Natural killer cell (primary cell): ENCODE measurements around the gene SLC12A7. TPM values are rescaled to one million over a fixed set of nuclear protein-coding genes. Genes with fewer than 3 reads are reported as not detected.
A peak's percentile ranks its signal among the peaks of the same experiment; 100 is the strongest.

ENCODE experiments used
- ATAC-seq, 3 donors: fragments of 150-1000 bp in 2 of 3; fragments of 200-7000 bp in 1 of 3; cut with Tn5 transposase; 1 replicate in 1 of 3; 2 replicates in 2 of 3; pipeline ENCODE4 v1.10.0; 2021; ENCODE audit warnings: mild to moderate bottlenecking in 2 of 3, moderate library complexity in 2 of 3
- DNase-seq, 2 donors: peaks; one replicate each; pipeline versions ENCODE4 v3.0.0 to v3.0.0-alpha.2; 2013 to 2021; ENCODE audit warnings: mixed read lengths in 1 of 2
- H3K27ac ChIP-seq: one replicate; pipeline ENCODE4 v1.5.1; 2013; ENCODE audit warnings: mild to moderate bottlenecking, low read length
- H3K27me3 ChIP-seq: one replicate; pipeline ENCODE4 v1.6.1; 2013; ENCODE audit warnings: low read length; ENCODE audit not compliant: control insufficient read depth, insufficient read depth
- H3K36me3 ChIP-seq: one replicate; pipeline ENCODE4 v1.6.1; 2013; ENCODE audit warnings: low read length; ENCODE audit not compliant: control insufficient read depth, insufficient read depth
- H3K4me1 ChIP-seq: one replicate; pipeline ENCODE4 v1.6.1; 2013; ENCODE audit warnings: low read length; ENCODE audit not compliant: control insufficient read depth, insufficient read depth
- H3K4me3 ChIP-seq: one replicate; pipeline ENCODE4 v1.5.1; 2013; ENCODE audit warnings: low read length
- H3K9me3 ChIP-seq: one replicate; pipeline ENCODE4 v1.6.1; 2013; ENCODE audit warnings: low read length; ENCODE audit not compliant: control insufficient read depth, insufficient read depth
- H3K27ac Mint-ChIP-seq, 2 donors: one replicate each; pipeline ENCODE4 v1.8.0; 2022; ENCODE audit warnings: mild to moderate bottlenecking in 2 of 2, mixed read lengths in 2 of 2, moderate library complexity in 1 of 2
- H3K27me3 Mint-ChIP-seq, 2 donors: one replicate each; pipeline ENCODE4 v1.8.0; 2022; ENCODE audit warnings: low read depth in 2 of 2, mixed read lengths in 2 of 2
- H3K36me3 Mint-ChIP-seq: one replicate; pipeline ENCODE4 v1.8.0; 2022; ENCODE audit warnings: mixed read lengths
- H3K4me1 Mint-ChIP-seq, 2 donors: one replicate each; pipeline ENCODE4 v1.8.0; 2022; ENCODE audit warnings: mixed read lengths in 2 of 2
- H3K4me3 Mint-ChIP-seq: one replicate; pipeline ENCODE4 v1.8.0; 2022; ENCODE audit warnings: mild to moderate bottlenecking, moderate library complexity, mixed read lengths
- H3K9me3 Mint-ChIP-seq, 2 donors: one replicate each; pipeline ENCODE4 v1.8.0; 2022; ENCODE audit warnings: mixed read lengths in 2 of 2
- WGBS: methylation state at CpG from one replicate; pipeline ENCODE4 v1.1.7; 2013; ENCODE audit warnings: missing lambda C conversion rate; ENCODE audit not compliant: insufficient coverage; 5-methylcytosine and 5-hydroxymethylcytosine counted together
- intact Hi-C: fragments of 100-400 bp; cut with micrococcal nuclease; formaldehyde crosslinking; loops from one replicate; pipeline ENCODE4 v1.14.2; 2022
- total RNA-seq, 4 donors: library from RNA; stranded (reverse); fragments of 120-200 nt in 1 of 4; gene quantifications; one replicate each; pipeline versions ENCODE4 v1.2.3 to v1.2.4, GENCODE V29; 2013 to 2022
- TF ChIP-seq, protein P1 (sequence below): fragments of 200-600 bp; IDR thresholded peaks from one replicate; pipeline ENCODE4 v1.8.0; 2022; ENCODE audit warnings: antibody characterized with exemption

SLC12A7 gene
- total RNA-seq, 3 donors from 2014 or later (not counting 1 experiment from before 2014, with no cell fraction given) = 53.2 to 92.5 (median 81.3) TPM

DNA sequence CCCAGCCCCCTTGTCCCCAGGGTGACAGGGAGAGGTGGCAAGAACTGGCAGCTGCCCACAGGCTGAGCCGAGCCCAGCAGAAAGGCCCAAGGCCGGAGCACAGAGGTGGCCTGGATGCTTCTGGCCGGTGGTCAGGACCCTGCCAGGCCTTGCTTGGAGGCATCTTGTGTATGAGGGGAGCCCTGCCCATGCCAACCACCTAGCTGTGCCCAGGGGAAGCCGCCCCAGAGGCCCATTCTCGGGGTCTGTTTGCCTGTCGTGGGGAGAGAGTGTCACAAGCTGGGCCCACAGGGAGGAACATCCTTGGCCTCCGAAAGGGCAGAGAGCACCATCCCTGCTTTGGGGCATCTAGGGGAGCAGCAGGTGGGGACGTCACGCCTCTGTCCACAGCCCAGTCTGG, 93.3 kb downstream of the SLC12A7 start:
- intact Hi-C loops = no loop called here
- Histone ChIP-seq H3K36me3 (no peaks in the 10 kb centered on the region), H3K4me1 (no peaks in the 10 kb centered on the region), H3K27me3 (no peaks in the 10 kb centered on the region), H3K4me3 (no peak overlapping the region), H3K9me3 (no peaks in the 10 kb centered on the region), H3K27ac (no peak overlapping the region)
- TF ChIP-seq, protein P1, sequence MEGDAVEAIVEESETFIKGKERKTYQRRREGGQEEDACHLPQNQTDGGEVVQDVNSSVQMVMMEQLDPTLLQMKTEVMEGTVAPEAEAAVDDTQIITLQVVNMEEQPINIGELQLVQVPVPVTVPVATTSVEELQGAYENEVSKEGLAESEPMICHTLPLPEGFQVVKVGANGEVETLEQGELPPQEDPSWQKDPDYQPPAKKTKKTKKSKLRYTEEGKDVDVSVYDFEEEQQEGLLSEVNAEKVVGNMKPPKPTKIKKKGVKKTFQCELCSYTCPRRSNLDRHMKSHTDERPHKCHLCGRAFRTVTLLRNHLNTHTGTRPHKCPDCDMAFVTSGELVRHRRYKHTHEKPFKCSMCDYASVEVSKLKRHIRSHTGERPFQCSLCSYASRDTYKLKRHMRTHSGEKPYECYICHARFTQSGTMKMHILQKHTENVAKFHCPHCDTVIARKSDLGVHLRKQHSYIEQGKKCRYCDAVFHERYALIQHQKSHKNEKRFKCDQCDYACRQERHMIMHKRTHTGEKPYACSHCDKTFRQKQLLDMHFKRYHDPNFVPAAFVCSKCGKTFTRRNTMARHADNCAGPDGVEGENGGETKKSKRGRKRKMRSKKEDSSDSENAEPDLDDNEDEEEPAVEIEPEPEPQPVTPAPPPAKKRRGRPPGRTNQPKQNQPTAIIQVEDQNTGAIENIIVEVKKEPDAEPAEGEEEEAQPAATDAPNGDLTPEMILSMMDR = no peak
- no peaks in the 10 kb centered on the region for H3K9me3 Mint-ChIP-seq
- no peaks in the 10 kb centered on the region for H3K4me1 Mint-ChIP-seq
- no peak overlapping the region for H3K4me3 Mint-ChIP-seq
- 86% methylated on average over 9 of the region's 9 CpGs for whole genome bisulfite sequencing
- no peak overlapping the region for H3K27ac Mint-ChIP-seq
- DNase-seq (no peak), ATAC-seq (no peak)
- no peaks in the 10 kb centered on the region for H3K27me3 Mint-ChIP-seq
- H3K36me3 Mint-ChIP-seq = no peaks in the 10 kb centered on the region

DNA sequence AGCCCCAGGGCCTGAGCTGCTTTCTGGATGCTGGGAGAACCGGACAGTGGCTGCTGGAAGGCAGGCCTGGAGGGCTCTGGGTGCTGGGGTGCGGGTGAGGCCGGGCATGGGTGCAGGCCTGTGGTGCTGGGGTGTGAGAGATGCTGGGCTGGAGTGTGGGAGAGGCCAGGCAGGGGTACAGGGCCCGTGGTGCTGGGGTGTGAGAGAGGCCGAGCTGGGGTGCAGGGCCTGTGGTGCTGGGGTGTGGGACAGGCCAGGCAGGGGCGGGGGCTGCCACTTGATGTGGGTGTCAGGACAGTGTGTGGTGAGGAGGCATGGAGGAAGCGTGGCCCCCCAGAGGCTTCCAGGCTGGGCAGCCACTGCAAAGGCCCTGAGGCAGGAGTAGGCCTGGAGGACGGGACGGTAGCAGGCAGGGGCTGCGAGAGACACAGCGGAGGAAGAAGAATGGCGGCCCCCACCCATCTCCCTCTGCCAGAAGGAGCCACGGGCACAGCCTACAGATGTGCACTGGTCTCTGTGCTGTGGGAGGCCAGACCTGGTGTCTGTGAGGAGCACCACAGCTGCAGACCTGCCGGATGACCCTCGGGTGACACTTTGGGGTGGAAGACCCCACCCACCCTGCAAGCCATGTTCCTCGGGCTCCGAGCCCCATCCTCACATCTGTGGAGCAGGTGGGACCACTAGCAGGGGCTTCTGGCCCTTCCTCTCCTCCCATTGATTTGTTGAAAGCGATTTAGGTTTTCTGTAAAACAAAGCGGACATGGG, 94.0 kb downstream of the SLC12A7 start:
- TF ChIP-seq, protein P1 = no peak
- peak in 1 of 3 donors; percentile 12 for ATAC-seq
- no peak overlapping the region for H3K27ac Mint-ChIP-seq
- no peak overlapping the region for H3K4me3 ChIP-seq
- H3K9me3 Mint-ChIP-seq = no peaks in the 10 kb centered on the region
- H3K27me3 Mint-ChIP-seq = no peaks in the 10 kb centered on the region
- intact Hi-C loops = no loop called here
- no peaks in the 10 kb centered on the region for H3K9me3 ChIP-seq
- no peak for DNase-seq
- no peaks in the 10 kb centered on the region for H3K36me3 Mint-ChIP-seq
- H3K4me1 Mint-ChIP-seq = no peaks in the 10 kb centered on the region
- H3K27ac ChIP-seq = no peak overlapping the region
- no peaks in the 10 kb centered on the region for H3K4me1 ChIP-seq
- WGBS = 85% methylated on average over 19 of the region's 19 CpGs
- H3K4me3 Mint-ChIP-seq = no peak overlapping the region
- no peaks in the 10 kb centered on the region for H3K27me3 ChIP-seq
- H3K36me3 ChIP-seq = no peaks in the 10 kb centered on the region

DNA sequence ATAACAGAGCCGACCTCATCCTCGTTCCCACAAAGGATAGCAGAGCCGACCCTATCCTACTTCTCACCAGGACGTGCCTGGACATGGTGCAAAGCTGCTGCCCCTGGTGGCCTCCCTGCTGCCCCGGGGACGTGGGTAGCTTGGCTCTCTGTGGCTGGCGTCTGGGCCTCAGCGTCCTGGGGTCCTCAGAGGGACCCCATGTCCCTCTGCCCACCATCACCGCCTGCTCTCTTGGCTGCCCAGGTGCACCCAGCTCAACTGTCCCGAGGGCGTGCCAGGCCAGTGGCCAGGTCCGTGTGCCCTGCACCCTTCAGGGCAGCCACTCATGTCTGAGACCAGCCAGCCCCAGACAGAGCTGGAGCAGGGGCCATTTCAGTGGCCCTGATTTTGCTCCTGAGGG, 94.8 kb downstream of the SLC12A7 start:
- no peak for ATAC-seq
- no peaks in the 10 kb centered on the region for H3K4me1 Mint-ChIP-seq
- 77% methylated on average over 12 of the region's 12 CpGs for WGBS
- TF ChIP-seq, protein P1 = no peak
- no peaks in the 10 kb centered on the region for H3K9me3 Mint-ChIP-seq
- Histone ChIP-seq H3K36me3 (no peaks in the 10 kb centered on the region), H3K4me1 (no peaks in the 10 kb centered on the region), H3K27me3 (no peaks in the 10 kb centered on the region), H3K4me3 (no peak overlapping the region), H3K9me3 (no peaks in the 10 kb centered on the region), H3K27ac (no peak overlapping the region)
- no peak for DNase-seq
- no peaks in the 10 kb centered on the region for H3K36me3 Mint-ChIP-seq
- no peaks in the 10 kb centered on the region for H3K27me3 Mint-ChIP-seq
- intact Hi-C loops = no loop called here
- no peak overlapping the region for H3K4me3 Mint-ChIP-seq
- H3K27ac Mint-ChIP-seq = no peak overlapping the region

DNA sequence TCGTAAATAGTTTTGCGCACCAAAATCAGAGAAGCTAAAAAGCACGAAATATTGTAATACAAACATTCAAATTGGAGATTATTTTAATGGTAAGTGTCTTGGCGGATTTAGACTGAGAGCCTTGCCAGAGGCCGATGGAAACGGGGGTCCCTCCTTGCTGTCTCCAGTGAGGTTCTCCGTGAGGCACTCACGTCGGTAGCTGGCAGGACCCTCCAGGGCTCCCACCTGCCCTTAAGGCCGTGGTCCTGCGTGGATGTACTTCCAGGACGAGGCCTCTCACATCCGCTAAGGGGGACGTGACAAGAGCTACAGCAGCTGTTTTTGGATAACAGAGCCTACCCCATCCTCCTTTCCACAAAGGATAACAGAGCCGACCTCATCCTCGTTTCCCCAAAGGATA, 95.4 kb downstream of the SLC12A7 start:
- intact Hi-C loops = no loop called here

More for the DNA sequence above, 95.4 kb downstream of the SLC12A7 start:
- Mint-ChIP-seq H3K4me3 (no peak overlapping the region), H3K4me1 (no peaks in the 10 kb centered on the region), H3K27ac (no peak overlapping the region), H3K9me3 (no peaks in the 10 kb centered on the region), H3K36me3 (no peaks in the 10 kb centered on the region), H3K27me3 (peaks cover 3 to 6% of the 10 kb centered on the region in 2 donors)
- ATAC-seq = no peak
- 92% methylated on average over 16 of the region's 16 CpGs for WGBS
- H3K27me3 ChIP-seq = no peaks in the 10 kb centered on the region
- no peak for DNase-seq
- H3K36me3 ChIP-seq = no peaks in the 10 kb centered on the region
- H3K9me3 ChIP-seq = no peaks in the 10 kb centered on the region
- TF ChIP-seq, protein P1 = no peak
- no peaks in the 10 kb centered on the region for H3K4me1 ChIP-seq
- no peak overlapping the region for H3K27ac ChIP-seq
- no peak overlapping the region for H3K4me3 ChIP-seq
